Measurements from ENCODE around the gene TNFSF9.
"Not testable (repeated sequence)": the region's sequence is repeated elsewhere in the genome, so short reads cannot be mapped to it uniquely, and the experiment has no call there.

Gene TNFSF9

GRCh38 chr19:6508028-6508771, 22.6 kb upstream of the TNFSF9 start:
- not testable (repeated sequence) for DNase-seq (ENCODE audit: low spot score)

- peak; percentile 97 for DNase-seq (ENCODE audit: low spot score)
Measured at GRCh38 chr19:6509118-6509971, 21.5 kb upstream of the TNFSF9 start.

- DNase-seq (ENCODE audit: low spot score), result no peak
Measured at GRCh38 chr19:6510618-6511017, 20.2 kb upstream of the TNFSF9 start.

GRCh38 chr19:6514089-6514488, 16.7 kb upstream of the TNFSF9 start:
- DNase-seq (ENCODE audit: low spot score), result no peak

- DNase-seq (ENCODE audit: low spot score), result no peak
Measured at GRCh38 chr19:6514926-6515544, 15.8 kb upstream of the TNFSF9 start.

GRCh38 chr19:6516018-6516658, 14.7 kb upstream of the TNFSF9 start:
- peak; percentile 98 for DNase-seq (ENCODE audit: low spot score)

GRCh38 chr19:6516659-6517291, 14.1 kb upstream of the TNFSF9 start:
- DNase-seq (ENCODE audit: low spot score), result peak; percentile 89

GRCh38 chr19:6518145-6518911, 12.5 kb upstream of the TNFSF9 start:
- no peak for DNase-seq (ENCODE audit: low spot score)

- no peak for DNase-seq (ENCODE audit: low spot score)
Measured at GRCh38 chr19:6519289-6519688, 11.5 kb upstream of the TNFSF9 start.

- no peak for DNase-seq (ENCODE audit: low spot score)
Measured at GRCh38 chr19:6521718-6522646, 8.8 kb upstream of the TNFSF9 start.

- no peak for DNase-seq (ENCODE audit: low spot score)
Measured at GRCh38 chr19:6522712-6523111, 8.1 kb upstream of the TNFSF9 start.

GRCh38 chr19:6524311-6524710, 6.5 kb upstream of the TNFSF9 start:
- no peak for DNase-seq (ENCODE audit: low spot score)

- DNase-seq (ENCODE audit: low spot score), result no peak
Measured at GRCh38 chr19:6527893-6528543, 2.8 kb upstream of the TNFSF9 start.

- DNase-seq (ENCODE audit: low spot score), result peak; percentile 87
Measured at GRCh38 chr19:6528544-6529121, 2.2 kb upstream of the TNFSF9 start.

- DNase-seq (ENCODE audit: low spot score), result no peak
Measured at GRCh38 chr19:6529351-6529750, 1.5 kb upstream of the TNFSF9 start.

- DNase-seq (ENCODE audit: low spot score), result no peak
Measured at GRCh38 chr19:6529937-6530385, 865 bp upstream of the TNFSF9 start.

GRCh38 chr19:6531163-6531955, 533 bp downstream of the TNFSF9 start:
- no peak for DNase-seq (ENCODE audit: low spot score)

GRCh38 chr19:6531956-6532243, 1.1 kb downstream of the TNFSF9 start:
- DNase-seq (ENCODE audit: low spot score), result no peak

All from pons (tissue), 1 donor.